Hepatocyte (in vitro differentiated cells): Measurements from ENCODE around the gene PPOX.

ENCODE experiments used
- EZH2 ChIP-seq: fragments of 200-600 bp; sonication (generic); IDR thresholded peaks from 2 replicates; pipeline ENCODE4 v1.6.1; 2016; ENCODE audit warnings: antibody characterized with exemption, mild to moderate bottlenecking, borderline replicate concordance
- EZH2phosphoT487 ChIP-seq: fragments of 200-600 bp; sonication (generic); IDR thresholded peaks from one replicate; pipeline ENCODE4 v1.6.1; 2018; ENCODE audit warnings: antibody characterized with exemption, mild to moderate bottlenecking, low read depth, moderate library complexity; ENCODE audit not compliant: unreplicated experiment, severe bottlenecking
- TF ChIP-seq, protein P1 (sequence below): fragments of 200-600 bp; sonication (generic); IDR thresholded peaks from 2 replicates; pipeline ENCODE4 v1.5.1; 2016; ENCODE audit warnings: antibody characterized with exemption, mild to moderate bottlenecking; ENCODE audit not compliant: poor library complexity

DNA sequence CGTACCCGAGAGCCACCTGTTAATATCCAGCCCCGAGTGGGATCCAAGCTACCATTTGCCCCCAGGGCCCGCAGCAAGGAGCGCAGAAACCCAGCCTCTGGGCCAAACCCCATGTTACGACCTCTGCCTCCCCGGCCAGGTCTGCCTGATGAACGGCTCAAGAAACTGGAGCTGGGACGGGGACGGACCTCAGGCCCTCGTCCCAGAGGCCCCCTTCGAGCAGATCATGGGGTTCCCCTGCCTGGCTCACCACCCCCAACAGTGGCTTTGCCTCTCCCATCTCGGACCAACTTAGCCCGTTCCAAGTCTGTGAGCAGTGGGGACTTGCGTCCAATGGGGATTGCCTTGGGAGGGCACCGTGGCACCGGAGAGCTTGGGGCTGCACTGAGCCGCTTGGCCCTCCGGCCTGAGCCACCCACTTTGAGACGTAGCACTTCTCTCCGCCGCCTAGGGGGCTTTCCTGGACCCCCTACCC, 5.5 kb upstream of the PPOX start:
- TF ChIP-seq, protein P1, sequence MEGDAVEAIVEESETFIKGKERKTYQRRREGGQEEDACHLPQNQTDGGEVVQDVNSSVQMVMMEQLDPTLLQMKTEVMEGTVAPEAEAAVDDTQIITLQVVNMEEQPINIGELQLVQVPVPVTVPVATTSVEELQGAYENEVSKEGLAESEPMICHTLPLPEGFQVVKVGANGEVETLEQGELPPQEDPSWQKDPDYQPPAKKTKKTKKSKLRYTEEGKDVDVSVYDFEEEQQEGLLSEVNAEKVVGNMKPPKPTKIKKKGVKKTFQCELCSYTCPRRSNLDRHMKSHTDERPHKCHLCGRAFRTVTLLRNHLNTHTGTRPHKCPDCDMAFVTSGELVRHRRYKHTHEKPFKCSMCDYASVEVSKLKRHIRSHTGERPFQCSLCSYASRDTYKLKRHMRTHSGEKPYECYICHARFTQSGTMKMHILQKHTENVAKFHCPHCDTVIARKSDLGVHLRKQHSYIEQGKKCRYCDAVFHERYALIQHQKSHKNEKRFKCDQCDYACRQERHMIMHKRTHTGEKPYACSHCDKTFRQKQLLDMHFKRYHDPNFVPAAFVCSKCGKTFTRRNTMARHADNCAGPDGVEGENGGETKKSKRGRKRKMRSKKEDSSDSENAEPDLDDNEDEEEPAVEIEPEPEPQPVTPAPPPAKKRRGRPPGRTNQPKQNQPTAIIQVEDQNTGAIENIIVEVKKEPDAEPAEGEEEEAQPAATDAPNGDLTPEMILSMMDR: no peak
- TF ChIP-seq EZH2phosphoT487: no peak
- TF ChIP-seq EZH2: no peak
